ENCODE data around the gene PPM1L. TPM values are rescaled to one million over a fixed set of nuclear protein-coding genes. Genes with fewer than 3 reads are reported as not detected.

PPM1L gene
- total RNA-seq, 1 experiment from 2014 or later, result 10.6 TPM

GRCh38 chr3:161072211-161072621, 316.2 kb downstream of the PPM1L start:
- TF ChIP-seq EZH2 (IDR thresholded peaks at IDR 0.05; ENCODE audit: borderline replicate concordance, low read depth, low read length, poor library complexity, severe bottlenecking) (no peak), CTCF (conservative IDR thresholded peaks at IDR 0.05; ENCODE audit: low read depth, low read length) (no peak)
- ChIA-PET CTCF (no interaction called here), POLR2A (ENCODE audit: low non-redundant PET) (no interaction called here)
- H3K27ac ChIP-seq (ENCODE audit: low read depth, low read length, poor library complexity, severe bottlenecking), result no peak overlapping the region
- no peak overlapping the region for H3K4me3 ChIP-seq (ENCODE audit: low read depth, low read length, poor library complexity, severe bottlenecking)
- no peak for DNase-seq (ENCODE audit: low spot score)
- BruUV-seq (replicated peaks), result no TSS peak
- no peaks in the 10 kb centered on the region for H3K36me3 ChIP-seq (ENCODE audit: insufficient read depth, low read length, poor library complexity, severe bottlenecking)
- no peaks in the 10 kb centered on the region for H3K4me1 ChIP-seq (ENCODE audit: insufficient read depth, low read length, poor library complexity, severe bottlenecking)
- no peaks in the 10 kb centered on the region for H3K9me3 ChIP-seq (ENCODE audit: low read depth, low read length, poor library complexity, severe bottlenecking)
- no peaks in the 10 kb centered on the region for H3K27me3 ChIP-seq (replicated peaks; ENCODE audit: insufficient read depth, low read depth, low read length, poor library complexity)
- intact Hi-C loops (cut with micrococcal nuclease; ENCODE audit: unreplicated experiment), result no loop called here

GRCh38 chr3:161072751-161073150, 316.7 kb downstream of the PPM1L start:
- DNase-seq (ENCODE audit: low spot score), result no peak
- intact Hi-C loops (cut with micrococcal nuclease; ENCODE audit: unreplicated experiment), result no loop called here
- Histone ChIP-seq H3K36me3 (ENCODE audit: insufficient read depth, low read length, poor library complexity, severe bottlenecking) (no peaks in the 10 kb centered on the region), H3K27ac (ENCODE audit: low read depth, low read length, poor library complexity, severe bottlenecking) (no peak overlapping the region), H3K4me1 (ENCODE audit: insufficient read depth, low read length, poor library complexity, severe bottlenecking) (no peaks in the 10 kb centered on the region), H3K4me3 (ENCODE audit: low read depth, low read length, poor library complexity, severe bottlenecking) (no peak overlapping the region), H3K9me3 (ENCODE audit: low read depth, low read length, poor library complexity, severe bottlenecking) (no peaks in the 10 kb centered on the region), H3K27me3 (replicated peaks; ENCODE audit: insufficient read depth, low read depth, low read length, poor library complexity) (no peaks in the 10 kb centered on the region)
- CTCF ChIA-PET, result no interaction called here
- TF ChIP-seq CTCF (conservative IDR thresholded peaks at IDR 0.05; ENCODE audit: low read depth, low read length) (no peak), EZH2 (IDR thresholded peaks at IDR 0.05; ENCODE audit: borderline replicate concordance, low read depth, low read length, poor library complexity, severe bottlenecking) (no peak)
- POLR2A ChIA-PET (ENCODE audit: low non-redundant PET), result no interaction called here
- no TSS peak for BruUV-seq (replicated peaks)

- Histone ChIP-seq H3K4me1 (ENCODE audit: insufficient read depth, low read length, poor library complexity, severe bottlenecking) (no peaks in the 10 kb centered on the region), H3K4me3 (ENCODE audit: low read depth, low read length, poor library complexity, severe bottlenecking) (no peak overlapping the region), H3K36me3 (ENCODE audit: insufficient read depth, low read length, poor library complexity, severe bottlenecking) (no peaks in the 10 kb centered on the region), H3K27me3 (replicated peaks; ENCODE audit: insufficient read depth, low read depth, low read length, poor library complexity) (no peaks in the 10 kb centered on the region), H3K27ac (ENCODE audit: low read depth, low read length, poor library complexity, severe bottlenecking) (no peak overlapping the region), H3K9me3 (ENCODE audit: low read depth, low read length, poor library complexity, severe bottlenecking) (no peaks in the 10 kb centered on the region)
- ChIA-PET CTCF (no interaction called here), POLR2A (ENCODE audit: low non-redundant PET) (no interaction called here)
- DNase-seq (ENCODE audit: low spot score), result no peak
- TF ChIP-seq EZH2 (IDR thresholded peaks at IDR 0.05; ENCODE audit: borderline replicate concordance, low read depth, low read length, poor library complexity, severe bottlenecking), result no peak
- TF ChIP-seq CTCF (conservative IDR thresholded peaks at IDR 0.05; ENCODE audit: low read depth, low read length), result no peak
- intact Hi-C loops (cut with micrococcal nuclease; ENCODE audit: unreplicated experiment), result no loop called here
- BruUV-seq (replicated peaks), result no TSS peak
These were observed 317.1 kb downstream of the PPM1L start for GRCh38 chr3:161073181-161073580.
